H1 (cell line): Measurements from ENCODE around the gene SH3RF3. TPM values are rescaled to one million over a fixed set of nuclear protein-coding genes. Genes with fewer than 3 reads are reported as not detected.

ENCODE experiments used
- CTCF ChIA-PET: fragments of 300-600 bp; sonication (Branson Sonifier 250); formaldehyde crosslinking; loops from one replicate; lab custom pipeline; 2021; ENCODE audit not compliant: partially characterized antibody; lab: Charles Lee
- POLR2A ChIA-PET: fragments of 300-600 bp; sonication (Branson Sonifier 250); formaldehyde crosslinking; loops from one replicate; lab custom pipeline; 2021; ENCODE audit warnings: inconsistent platforms; ENCODE audit not compliant: partially characterized antibody; lab: Charles Lee
- DNase-seq, 2 experiments: peaks; one replicate each; pipeline versions ENCODE4 v3.0.0 to v3.0.0-alpha.2; 2010 to 2022; ENCODE audit warnings: low spot score in 2 of 2, low read depth in 1 of 2, mixed read lengths in 1 of 2
- FAIRE-seq: peaks from 2 replicates; lab custom pipeline; 2011; peaks lifted over from hg19 to GRCh38; lab: Jason Lieb, UNC
- H2AFZ ChIP-seq: 2 replicates; pipeline ENCODE4 v1.8.1; 2012; ENCODE audit warnings: low read length, inconsistent platforms
- H2AK5ac ChIP-seq: 2 replicates; pipeline ENCODE4 v1.6.1; 2013; ENCODE audit warnings: low read depth, low read length
- H2BK120ac ChIP-seq: replicated peaks from 2 replicates; pipeline ENCODE3; 2013; ENCODE audit warnings: low read depth, low read length, inconsistent platforms
- H2BK12ac ChIP-seq: 2 replicates; pipeline ENCODE4 v1.6.1; 2013; ENCODE audit warnings: low read depth, low read length
- H2BK15ac ChIP-seq: 2 replicates; pipeline ENCODE4 v1.6.1; 2013; ENCODE audit warnings: low read length
- H2BK20ac ChIP-seq: 2 replicates; pipeline ENCODE4 v1.6.1; 2013; ENCODE audit warnings: low read length
- H2BK5ac ChIP-seq: 2 replicates; pipeline ENCODE4 v1.6.1; 2013; ENCODE audit warnings: low read depth, low read length
- H3K14ac ChIP-seq: 2 replicates; pipeline ENCODE4 v1.6.1; 2013; ENCODE audit warnings: inconsistent platforms; ENCODE audit not compliant: insufficient read length
- H3K18ac ChIP-seq: 2 replicates; pipeline ENCODE4 v1.6.1; 2013; ENCODE audit warnings: low read length; ENCODE audit errors: extremely low read depth
- H3K23ac ChIP-seq: 2 replicates; pipeline ENCODE4 v1.6.1; 2013; ENCODE audit warnings: inconsistent platforms; ENCODE audit not compliant: insufficient read length
- H3K23me2 ChIP-seq: 2 replicates; pipeline ENCODE4 v1.6.1; 2013; ENCODE audit warnings: low read depth, low read length
- H3K27ac ChIP-seq: 2 replicates; pipeline ENCODE4 v1.6.1; 2011; ENCODE audit warnings: low read depth, low read length, inconsistent platforms
- H3K27me3 ChIP-seq, 4 experiments: replicated peaks in 1 of 4; 1 replicate in 1 of 4; 2 replicates in 3 of 4; pipeline versions ENCODE4 v1.6.1 to v1.8.1; 2011 to 2013; ENCODE audit warnings: low read length in 3 of 4, mild to moderate bottlenecking in 3 of 4, inconsistent platforms in 2 of 4, mixed read lengths in 2 of 4, moderate library complexity in 1 of 4; ENCODE audit not compliant: control insufficient read depth in 3 of 4, insufficient read depth in 3 of 4; ENCODE audit errors: extremely low read depth in 1 of 4
- H3K36me3 ChIP-seq, 4 experiments: 2 replicates each; pipeline versions ENCODE4 v1.6.1 to v1.8.1; 2011 to 2013; ENCODE audit warnings: mild to moderate bottlenecking in 4 of 4, low read length in 3 of 4, moderate library complexity in 2 of 4, control low read depth in 1 of 4, inconsistent platforms in 1 of 4; ENCODE audit not compliant: insufficient read depth in 4 of 4, control insufficient read depth in 2 of 4
- H3K4ac ChIP-seq: replicated peaks from 2 replicates; pipeline ENCODE3; 2013; ENCODE audit warnings: low read length, low read depth, mixed read lengths, inconsistent platforms; ENCODE audit not compliant: insufficient read length
- H3K4me1 ChIP-seq, 4 experiments: replicated peaks in 1 of 4; 1 replicate in 1 of 4; 2 replicates in 3 of 4; pipeline versions ENCODE4 v1.6.1 to v1.8.1; 2011 to 2013; ENCODE audit warnings: low read length in 3 of 4, inconsistent platforms in 2 of 4, mixed read lengths in 1 of 4; ENCODE audit not compliant: insufficient read depth in 4 of 4, control insufficient read depth in 3 of 4
- H3K4me2 ChIP-seq, 2 experiments: 2 replicates each; pipeline versions ENCODE4 v1.6.1 to v1.8.1; 2011 to 2013; ENCODE audit warnings: low read depth in 2 of 2, low read length in 2 of 2, control low read depth in 1 of 2, inconsistent platforms in 1 of 2, mild to moderate bottlenecking in 1 of 2; ENCODE audit not compliant: insufficient read depth in 1 of 2
- H3K4me3 ChIP-seq, 4 experiments: fragments of 200-600, 300-600 bp in 1 of 4; sonication (generic), shearing (Covaris generic), sonication (Bioruptor Twin) in 1 of 4; 2 replicates each; pipeline versions ENCODE4 v1.5.1 to v1.8.1; 2011 to 2016; ENCODE audit warnings: low read length in 4 of 4, low read depth in 3 of 4, control low read depth in 2 of 4, inconsistent platforms in 2 of 4, mild to moderate bottlenecking in 2 of 4, mixed read lengths in 1 of 4, moderate library complexity in 1 of 4; ENCODE audit not compliant: insufficient read depth in 2 of 4; ENCODE audit errors: extremely low read depth in 1 of 4
- H3K56ac ChIP-seq: replicated peaks from 2 replicates; pipeline ENCODE3; 2013; ENCODE audit warnings: low read depth, mild to moderate bottlenecking, mixed read lengths, low read length, inconsistent platforms; ENCODE audit not compliant: insufficient read length
- H3K79me1 ChIP-seq: 2 replicates; pipeline ENCODE4 v1.6.1; 2013; ENCODE audit warnings: low read depth, low read length, control low read depth
- H3K79me2 ChIP-seq, 2 experiments: 2 replicates each; pipeline versions ENCODE4 v1.6.1 to v1.8.1; 2012 to 2013; ENCODE audit warnings: low read length in 2 of 2, mild to moderate bottlenecking in 2 of 2, inconsistent platforms in 1 of 2; ENCODE audit not compliant: insufficient read depth in 2 of 2, control insufficient read depth in 1 of 2
- H3K9ac ChIP-seq, 4 experiments: replicated peaks in 1 of 4; 1 replicate in 1 of 4; 2 replicates in 3 of 4; pipeline versions ENCODE4 v1.6.1 to v1.8.1; 2011 to 2013; ENCODE audit warnings: low read depth in 3 of 4, low read length in 3 of 4, control low read depth in 2 of 4, mild to moderate bottlenecking in 2 of 4, moderate library complexity in 2 of 4, inconsistent platforms in 1 of 4; ENCODE audit errors: extremely low read depth in 1 of 4
- H3K9me3 ChIP-seq, 2 experiments: 2 replicates each; pipeline versions ENCODE4 v1.6.1 to v1.8.1; 2012 to 2013; ENCODE audit warnings: mild to moderate bottlenecking in 2 of 2, moderate library complexity in 2 of 2, control low read depth in 1 of 2, inconsistent platforms in 1 of 2, low read depth in 1 of 2, low read length in 1 of 2, mixed read lengths in 1 of 2; ENCODE audit not compliant: insufficient read depth in 2 of 2
- H4K20me1 ChIP-seq, 2 experiments: replicated peaks in 1 of 2; 2 replicates each; pipeline versions ENCODE3 to v1.8.1; 2011 to 2013; ENCODE audit warnings: inconsistent platforms in 2 of 2, low read length in 2 of 2, mild to moderate bottlenecking in 1 of 2; ENCODE audit not compliant: insufficient read depth in 2 of 2, control insufficient read depth in 1 of 2
- H4K5ac ChIP-seq: 2 replicates; pipeline ENCODE4 v1.6.1; 2013; ENCODE audit warnings: low read length, low read depth, mixed read lengths, inconsistent platforms; ENCODE audit not compliant: insufficient read length
- H4K8ac ChIP-seq: 2 replicates; pipeline ENCODE4 v1.8.0; 2013; ENCODE audit warnings: mild to moderate bottlenecking, moderate library complexity, low read length, inconsistent platforms; ENCODE audit not compliant: insufficient read depth; ENCODE audit errors: extremely low read depth
- H4K91ac ChIP-seq: replicated peaks from 2 replicates; pipeline ENCODE3; 2013; ENCODE audit warnings: low read length, mixed read lengths, inconsistent platforms; ENCODE audit not compliant: insufficient read length
- BCL11A ChIP-seq, 2 experiments: IDR thresholded peaks; one replicate each; pipeline ENCODE4 v1.6.1; 2011; ENCODE audit warnings: low read depth in 2 of 2, low read length in 2 of 2, mild to moderate bottlenecking in 2 of 2
- CBX8 ChIP-seq: fragments of 300-800, 300-1000 bp; sonication (generic); IDR thresholded peaks from 2 replicates; pipeline ENCODE4 v1.7.1; 2016; ENCODE audit warnings: low read depth, low read length, borderline replicate concordance
- CHD1 ChIP-seq: IDR thresholded peaks from 2 replicates; pipeline ENCODE4 v1.6.1; 2012; ENCODE audit warnings: low read depth, low read length, improper control_type of control experiment
- EGR1 ChIP-seq: IDR thresholded peaks from 2 replicates; pipeline ENCODE4 v1.6.1; 2011; ENCODE audit warnings: low read depth, low read length, borderline replicate concordance
- GABPA ChIP-seq: IDR thresholded peaks from 2 replicates; pipeline ENCODE4 v1.6.1; 2011; ENCODE audit warnings: mild to moderate bottlenecking, low read length, moderate library complexity, borderline replicate concordance; ENCODE audit not compliant: insufficient read depth
- KDM4A ChIP-seq: IDR thresholded peaks from one replicate; pipeline ENCODE4 v1.7.1; 2012; ENCODE audit warnings: low read depth, mild to moderate bottlenecking, moderate library complexity, low read length, inconsistent platforms; ENCODE audit not compliant: severe bottlenecking
- RAD21 ChIP-seq, 2 experiments: IDR thresholded peaks in 1 of 2; conservative IDR thresholded peaks in 1 of 2; 2 replicates each; pipeline ENCODE4 v1.6.1; 2011; ENCODE audit warnings: low read depth in 2 of 2, low read length in 2 of 2, improper control_type of control experiment in 1 of 2, inconsistent platforms in 1 of 2, mild to moderate bottlenecking in 1 of 2, moderate library complexity in 1 of 2
- SIN3A ChIP-seq, 2 experiments: IDR thresholded peaks in 1 of 2; conservative IDR thresholded peaks in 1 of 2; 2 replicates each; pipeline ENCODE4 v1.6.1; 2011 to 2012; ENCODE audit warnings: low read length in 2 of 2, improper control_type of control experiment in 1 of 2, low read depth in 1 of 2, mild to moderate bottlenecking in 1 of 2
- SIX5 ChIP-seq: IDR thresholded peaks from 2 replicates; pipeline ENCODE4 v1.6.1; 2011; ENCODE audit warnings: mild to moderate bottlenecking, low read depth, low read length
- SP4 ChIP-seq: IDR thresholded peaks from 2 replicates; pipeline ENCODE4 v1.6.1; 2012; ENCODE audit warnings: low read length, inconsistent platforms
- WGBS, 2 experiments: shearing (Covaris generic) in 1 of 2; methylation state at CpG; one replicate each; pipeline versions ENCODE4 v1.1.6 to v1.1.7; 2013 to 2015; ENCODE audit warnings: low lambda C conversion rate in 2 of 2, mixed read lengths in 2 of 2, inconsistent platforms in 1 of 2, low coverage in 1 of 2, missing lambda C conversion rate in 1 of 2; ENCODE audit not compliant: insufficient replicate concordance in 2 of 2, insufficient coverage in 1 of 2, insufficient read length in 1 of 2; ENCODE audit errors: extremely low coverage in 1 of 2, missing lambda C conversion rate in 1 of 2; 5-methylcytosine and 5-hydroxymethylcytosine counted together
- polyA plus RNA-seq, 7 experiments: library from polyadenylated mRNA; depleted of rRNA in 3 of 7; stranded (reverse) in 5 of 7; unstranded in 2 of 7; fragments of >200 nt in 5 of 7; fragments of 200-250 nt in 2 of 7; gene quantifications; 1 replicate in 5 of 7; 2 replicates in 1 of 7; 4 replicates in 1 of 7; pipeline versions ENCODE4 v1.2.1 to v1.2.3, GENCODE V29; 2011 to 2013; ENCODE audit warnings: missing spikeins in 2 of 7, mixed read lengths in 2 of 7
- total RNA-seq: library from RNA; stranded (reverse); fragmentation: NEBNext Ultra II Directional; extraction: Animal tissue kit (Norgen Biotek cat#: 25700); gene quantifications from 2 replicates; pipeline ENCODE4 v1.2.1, GENCODE V29; 2021
- TF ChIP-seq, protein P1 (sequence below): IDR thresholded peaks from 2 replicates; pipeline ENCODE4 v1.6.1; 2012; ENCODE audit warnings: inconsistent platforms
- TF ChIP-seq, protein P2 (sequence below): IDR thresholded peaks from 2 replicates; pipeline ENCODE4 v1.6.1; 2012; ENCODE audit warnings: inconsistent platforms

The SH3RF3 gene
- total and polyA plus RNA-seq, 2 of the 8 experiments (the other 6 are each of a cell fraction or from before 2014, with no cell fraction given), result 0.11 to 0.65 TPM

- H3K9me3 ChIP-seq, result no peaks in the 10 kb centered on the region
- no peak for FAIRE-seq
- CTCF ChIA-PET, result interaction anchor here (0.9 to 1.1 kb wide), 2 partner anchors 29 to 51 kb away, joined by 3 read pairs; no protein-coding TSS in a partner anchor
- TF ChIP-seq SIX5 (no peak), SIN3A (conservative IDR thresholded peaks at IDR 0.05 in 1 of 2, IDR thresholded peaks at IDR 0.05 in 1 of 2; ENCODE audit: low read depth in 1 of 2, low read length in 2 of 2) (no peak), EGR1 (no peak), CHD1 (no peak), SP4 (no peak), GABPA (no peak), RAD21 (IDR thresholded peaks at IDR 0.05 in 1 of 2, conservative IDR thresholded peaks at IDR 0.05 in 1 of 2; ENCODE audit: low read depth in 2 of 2, low read length in 2 of 2) (no peak), KDM4A (no peak), BCL11A (IDR thresholded peaks at IDR 0.05; ENCODE audit: low read depth in 2 of 2, low read length in 2 of 2) (no peak), CBX8 (no peak)
- TF ChIP-seq, protein P1, sequence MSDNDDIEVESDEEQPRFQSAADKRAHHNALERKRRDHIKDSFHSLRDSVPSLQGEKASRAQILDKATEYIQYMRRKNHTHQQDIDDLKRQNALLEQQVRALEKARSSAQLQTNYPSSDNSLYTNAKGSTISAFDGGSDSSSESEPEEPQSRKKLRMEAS, result no peak
- TF ChIP-seq, protein P2, sequence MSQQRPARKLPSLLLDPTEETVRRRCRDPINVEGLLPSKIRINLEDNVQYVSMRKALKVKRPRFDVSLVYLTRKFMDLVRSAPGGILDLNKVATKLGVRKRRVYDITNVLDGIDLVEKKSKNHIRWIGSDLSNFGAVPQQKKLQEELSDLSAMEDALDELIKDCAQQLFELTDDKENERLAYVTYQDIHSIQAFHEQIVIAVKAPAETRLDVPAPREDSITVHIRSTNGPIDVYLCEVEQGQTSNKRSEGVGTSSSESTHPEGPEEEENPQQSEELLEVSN, result no peak
These were observed 325.9 kb downstream of the SH3RF3 start for GRCh38 chr2:109454765-109455394.

More at GRCh38 chr2:109454765-109455394, 325.9 kb downstream of the SH3RF3 start:
- no peak overlapping the region for H2AFZ ChIP-seq
- H3K14ac ChIP-seq, result no peak overlapping the region
- no peak overlapping the region for H3K23ac ChIP-seq
- no peak overlapping the region for H3K4me3 ChIP-seq
- H3K27me3 ChIP-seq, result no peaks in the 10 kb centered on the region
- H3K27ac ChIP-seq, result no peak overlapping the region
- POLR2A ChIA-PET, result no interaction called here
- H2BK15ac ChIP-seq, result no peak overlapping the region
- no peaks in the 10 kb centered on the region for H3K79me2 ChIP-seq
- no peak overlapping the region for H4K8ac ChIP-seq
- H2BK5ac ChIP-seq, result no peak overlapping the region
- H3K36me3 ChIP-seq, result no peaks in the 10 kb centered on the region
- no peaks in the 10 kb centered on the region for H4K20me1 ChIP-seq
- H3K18ac ChIP-seq, result no peak overlapping the region
- H2BK20ac ChIP-seq, result no peak overlapping the region
- no peak overlapping the region for H3K56ac ChIP-seq
- WGBS, 2 experiments, result 87% methylated on average over 7 of the region's 7 CpGs; no CpG with 5 or more reads in 1 of the 2 experiments
- no peak overlapping the region for H2AK5ac ChIP-seq
- no peak overlapping the region for H2BK120ac ChIP-seq
- H3K79me1 ChIP-seq, result no peaks in the 10 kb centered on the region
- no peak overlapping the region for H3K9ac ChIP-seq
- H3K4ac ChIP-seq, result no peak overlapping the region
- H4K5ac ChIP-seq, result no peak overlapping the region
- no peak for DNase-seq
- no peak overlapping the region for H2BK12ac ChIP-seq
- no peaks in the 10 kb centered on the region for H3K4me1 ChIP-seq
- H3K4me2 ChIP-seq, result no peak overlapping the region
- H4K91ac ChIP-seq, result no peak overlapping the region
- H3K23me2 ChIP-seq, result no peaks in the 10 kb centered on the region
